Right lung (tissue), 5 donors: ENCODE data around the gene PDIA2. TPM values are rescaled to one million over a fixed set of nuclear protein-coding genes. Genes with fewer than 3 reads are reported as not detected.

ENCODE experiments used
- DNase-seq, 2 donors: peaks; one replicate each; pipeline ENCODE4 v3.0.0-alpha.2; 2013
- polyA plus RNA-seq, 5 donors: library from polyadenylated mRNA; unstranded; fragments of 120-200 nt; gene quantifications; one replicate each; pipeline versions ENCODE4 v1.2.1 to v1.2.3, GENCODE V29; 2013; ENCODE audit warnings: inconsistent platforms in 1 of 5, low replicate concordance in 1 of 5; ENCODE audit not compliant: insufficient read length in 5 of 5, insufficient read depth in 1 of 5

Gene PDIA2
- polyA plus RNA-seq, 5 donors, result 0.25 to 0.99 (median 0.49) TPM

DNA sequence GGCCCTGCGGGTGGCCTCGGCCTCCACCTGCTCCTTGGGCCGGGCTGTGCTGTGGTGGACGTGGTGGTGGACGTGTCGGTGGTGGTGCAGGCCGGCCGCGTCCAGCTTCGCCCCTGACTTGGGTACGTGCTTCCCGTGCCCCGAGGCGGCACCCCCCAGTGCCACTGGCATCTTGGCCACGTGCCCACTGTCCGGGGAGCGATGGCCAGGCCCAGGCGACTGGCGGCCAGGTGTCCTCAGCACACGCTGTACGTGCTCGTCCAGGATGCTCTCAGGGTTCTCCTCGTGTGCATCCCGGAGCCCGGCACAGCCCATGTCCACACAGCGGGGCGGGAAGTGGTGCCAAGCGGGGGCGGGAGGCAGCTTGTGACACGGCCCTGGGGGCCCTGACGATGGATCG lies 14.9 kb downstream of the PDIA2 start:
- DNase-seq, result no peak

DNA sequence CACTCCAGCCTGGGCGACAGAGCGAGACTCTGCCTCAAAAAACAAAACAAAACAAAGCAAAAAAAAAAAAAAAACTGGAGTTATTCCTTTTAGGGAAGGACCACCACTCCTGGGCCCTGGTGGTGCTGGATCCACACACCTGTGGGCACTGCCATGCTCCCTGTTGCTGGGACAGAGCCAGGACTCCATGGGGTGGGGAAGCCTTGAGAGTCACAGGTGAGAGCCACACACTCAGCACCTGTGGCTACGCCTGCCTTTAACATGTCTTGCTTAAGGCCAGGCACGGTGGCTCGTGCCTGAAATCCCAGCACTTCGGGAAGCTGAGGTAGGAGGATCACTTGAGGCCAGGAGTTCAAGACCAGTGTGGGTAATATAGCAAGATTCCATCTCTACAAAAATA lies 18.3 kb downstream of the PDIA2 start:
- DNase-seq, result no peak

DNA sequence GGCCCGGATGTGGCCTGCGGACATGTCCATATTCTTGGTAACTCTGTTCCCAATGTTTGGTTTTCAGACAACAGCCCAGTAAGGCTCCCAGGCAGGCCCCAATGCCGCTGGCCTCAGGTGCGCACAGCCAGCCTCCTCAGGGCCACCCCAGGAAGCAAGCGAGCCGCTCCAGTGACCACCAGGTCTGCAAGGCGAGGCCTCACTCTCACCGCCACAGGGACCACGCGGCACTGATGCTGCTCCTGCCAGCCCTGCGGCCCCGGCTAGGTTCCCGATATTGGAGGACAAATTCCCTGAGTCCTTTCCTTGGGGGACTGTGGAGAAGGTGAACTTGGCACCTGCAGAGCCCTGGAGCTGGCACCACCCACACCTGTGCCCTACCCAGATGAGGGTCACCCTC lies 19.0 kb downstream of the PDIA2 start:
- no peak for DNase-seq

DNA sequence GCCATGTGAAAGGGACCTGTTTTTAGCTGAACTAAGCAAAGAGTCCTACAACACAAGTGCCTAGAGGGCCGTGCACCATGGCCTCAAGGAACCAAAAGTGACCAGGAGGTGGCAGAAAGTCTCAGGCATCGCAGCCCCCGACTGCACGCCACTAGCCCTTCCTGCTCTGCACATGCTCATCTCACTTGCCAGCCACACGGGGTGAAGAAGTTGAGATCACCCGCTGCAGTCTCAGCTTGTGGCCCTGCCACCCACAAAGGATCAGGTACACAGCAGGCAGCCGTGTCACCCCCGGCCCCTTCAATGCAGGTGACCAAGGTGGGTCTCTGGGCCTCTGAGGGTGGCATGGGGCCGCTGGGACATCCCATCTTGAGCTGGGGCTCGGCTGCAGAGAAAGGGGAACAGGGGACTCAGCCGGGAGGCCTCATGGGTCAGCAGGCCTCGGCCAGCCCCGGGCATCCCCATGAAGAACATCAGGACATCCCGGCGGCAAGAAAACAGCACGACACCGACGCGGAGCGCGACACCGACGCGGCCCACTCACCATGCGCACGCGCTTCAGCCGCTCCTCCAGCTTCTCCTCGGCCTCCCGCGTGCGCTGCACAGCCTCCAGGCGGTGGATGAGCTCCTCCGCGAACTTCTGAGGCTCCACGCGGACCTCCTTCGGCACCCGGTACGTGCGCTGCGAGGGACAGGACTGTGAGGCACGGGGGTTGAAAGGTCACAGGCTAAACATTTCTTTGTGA lies 21.0 kb downstream of the PDIA2 start:
- DNase-seq, result no peak

DNA sequence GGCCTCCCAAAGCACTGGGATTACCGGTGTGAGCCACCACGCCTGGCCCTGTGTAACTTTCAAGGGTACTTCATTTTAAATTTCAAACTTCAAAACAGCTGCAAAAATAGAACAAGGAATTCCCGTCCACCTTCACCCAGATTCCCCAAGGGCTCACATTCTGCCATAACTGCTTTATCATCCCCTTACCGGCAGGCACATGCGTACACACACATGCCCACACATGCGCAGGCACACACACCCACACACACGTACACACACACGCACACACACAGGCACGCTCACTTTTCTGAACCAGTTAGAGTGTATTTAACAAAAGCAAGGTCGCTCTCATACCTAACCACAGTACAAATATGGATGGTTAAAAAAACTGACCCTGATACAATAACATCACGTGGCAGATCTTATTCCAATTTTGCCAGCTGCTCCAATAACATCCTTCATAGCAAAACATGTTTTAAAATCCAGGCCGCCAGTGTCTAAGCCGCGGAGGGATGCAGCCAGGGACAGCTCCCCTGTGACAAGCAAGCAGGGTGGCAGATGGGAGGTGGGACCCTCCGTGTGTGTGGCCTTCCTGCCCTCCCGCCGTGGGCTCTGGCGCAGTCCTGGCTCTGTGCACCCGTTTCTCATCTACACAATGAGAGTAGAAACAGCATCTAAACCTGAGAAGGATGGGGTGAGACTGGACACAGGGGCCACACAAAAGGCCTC lies 23.1 kb downstream of the PDIA2 start:
- no peak for DNase-seq

DNA sequence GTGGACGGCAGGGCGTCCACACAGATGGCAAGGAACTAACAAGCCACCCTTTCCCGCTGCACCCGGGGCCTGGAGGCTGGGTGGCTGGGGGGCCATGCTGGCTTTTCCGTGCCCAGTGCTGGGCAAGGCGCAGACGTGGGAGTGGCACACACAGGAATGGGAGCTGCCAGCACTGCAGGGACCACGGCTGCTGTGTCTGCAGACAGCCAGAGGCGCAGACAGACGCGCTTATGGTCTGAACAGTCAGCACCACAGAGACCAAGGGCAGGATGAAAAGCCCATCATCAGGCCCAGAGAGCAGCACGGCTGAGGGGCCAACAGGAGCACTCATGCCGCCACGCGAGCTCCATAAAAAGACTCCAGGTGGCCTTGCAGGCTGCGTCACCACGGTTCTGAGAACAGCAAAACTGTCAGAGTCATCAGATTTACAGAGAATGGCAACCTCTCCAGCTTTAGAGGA lies 24.0 kb downstream of the PDIA2 start:
- DNase-seq, result no peak

DNA sequence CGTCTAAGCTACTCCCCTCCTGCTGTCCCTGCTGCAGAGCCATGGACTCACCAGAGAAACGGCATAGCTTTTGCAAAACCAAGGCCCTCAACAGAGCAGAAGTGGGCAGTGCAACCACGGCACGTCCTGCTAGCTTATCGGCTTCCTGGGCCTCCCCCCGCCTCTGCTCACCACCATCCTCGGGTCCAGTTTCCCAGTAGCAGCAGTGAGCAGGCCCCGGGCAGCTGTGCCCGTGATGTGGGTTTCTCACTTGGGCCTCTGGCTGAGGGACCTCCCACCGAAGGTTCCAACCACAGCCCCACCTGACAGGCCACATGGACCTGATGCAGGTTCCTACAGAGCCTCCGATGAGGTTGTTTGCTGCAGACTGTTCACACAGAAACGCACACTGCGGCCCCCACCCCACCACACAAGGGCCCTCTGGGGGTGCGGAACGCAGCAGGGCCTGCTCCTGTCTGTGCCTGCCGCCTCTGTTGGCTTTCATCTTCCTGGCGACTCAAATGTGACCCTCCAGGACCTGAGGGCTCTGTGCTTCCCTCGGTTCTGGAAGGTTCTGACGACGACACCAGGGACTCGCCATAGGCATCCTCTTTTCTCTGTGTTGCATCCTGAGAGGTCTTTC lies 24.8 kb downstream of the PDIA2 start:
- DNase-seq, result no peak

DNA sequence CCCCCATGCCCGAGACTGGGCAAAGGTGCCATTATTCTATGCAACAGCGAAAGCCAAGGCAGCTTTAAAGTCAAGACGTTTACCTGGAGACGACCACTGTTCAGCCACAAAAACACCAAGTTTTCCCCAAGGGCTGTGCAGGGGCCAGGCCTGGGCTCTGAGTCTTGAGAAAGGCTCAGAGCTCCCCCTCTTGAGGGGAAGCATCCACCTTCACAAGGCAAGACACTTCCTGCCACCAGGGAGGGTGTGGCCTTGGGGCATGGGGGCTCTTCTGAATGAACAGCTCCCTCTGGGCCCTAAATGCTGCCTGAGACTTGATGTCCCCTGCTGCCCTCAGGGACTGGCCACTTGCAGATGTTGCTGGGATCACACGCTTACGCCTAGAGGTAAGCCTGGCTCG lies 26.5 kb downstream of the PDIA2 start:
- no peak for DNase-seq

DNA sequence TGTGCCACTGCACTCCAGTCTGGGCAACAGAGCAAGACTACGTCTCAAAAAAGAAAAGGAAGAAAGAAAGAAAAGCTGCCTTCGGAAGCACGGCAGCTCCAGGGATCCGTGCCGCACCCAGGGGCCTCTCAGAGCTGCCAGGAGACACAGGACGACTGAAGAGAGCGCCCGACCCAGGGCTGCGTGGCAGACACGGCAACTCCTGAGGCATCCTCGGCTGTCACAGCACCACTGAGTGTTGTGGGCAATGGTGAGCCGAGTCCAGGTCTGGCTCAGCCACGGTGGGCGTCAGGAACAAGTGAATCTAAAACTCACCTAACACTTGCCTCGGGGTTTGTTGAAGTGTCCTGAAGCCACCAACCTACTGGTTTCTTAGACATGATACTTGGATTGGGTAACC lies 28.8 kb downstream of the PDIA2 start:
- no peak for DNase-seq

DNA sequence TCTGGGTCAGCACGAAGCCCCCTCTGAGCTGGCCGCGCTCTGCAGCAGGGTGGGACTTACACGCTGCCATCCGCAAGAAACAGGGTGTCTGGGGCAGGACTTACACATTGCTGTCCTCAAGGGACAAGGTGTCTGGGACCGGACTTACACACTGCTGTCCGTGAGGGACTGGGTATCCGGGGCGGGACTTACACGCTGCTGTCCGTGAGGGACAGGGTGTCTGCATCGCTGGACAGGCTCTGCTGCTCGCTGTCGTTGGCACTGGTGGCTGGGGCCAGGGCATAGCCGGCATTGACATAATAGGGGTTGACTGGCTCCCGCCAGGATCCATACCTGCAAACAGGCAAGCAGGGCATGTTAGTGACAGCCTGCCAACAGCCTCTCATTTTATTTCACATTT lies 31.4 kb downstream of the PDIA2 start:
- DNase-seq, result no peak

DNA sequence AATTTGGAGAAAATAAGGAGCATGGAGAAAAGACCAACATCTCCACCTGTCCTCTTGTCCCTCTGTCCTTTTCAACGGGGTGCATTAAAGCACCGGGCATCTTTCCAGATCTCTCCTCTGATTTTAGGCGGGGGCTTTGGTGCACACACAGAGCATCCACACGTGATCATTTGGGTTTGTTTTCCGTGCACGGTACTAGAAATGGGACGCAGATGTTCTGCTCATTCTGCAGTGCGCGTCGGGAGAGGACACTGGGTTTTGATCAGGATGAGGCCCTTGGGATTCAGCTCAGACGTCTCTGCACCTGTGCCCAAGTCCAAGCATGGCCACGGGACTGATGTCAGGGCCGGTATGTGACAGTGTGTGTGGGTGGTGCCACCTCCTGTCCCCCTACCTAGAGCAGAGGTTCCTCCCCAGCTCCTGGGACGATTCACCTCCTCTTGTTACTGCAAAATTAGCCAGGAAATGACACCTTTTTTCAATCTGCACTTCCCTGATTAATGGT lies 31.9 kb downstream of the PDIA2 start:
- DNase-seq, result no peak

DNA sequence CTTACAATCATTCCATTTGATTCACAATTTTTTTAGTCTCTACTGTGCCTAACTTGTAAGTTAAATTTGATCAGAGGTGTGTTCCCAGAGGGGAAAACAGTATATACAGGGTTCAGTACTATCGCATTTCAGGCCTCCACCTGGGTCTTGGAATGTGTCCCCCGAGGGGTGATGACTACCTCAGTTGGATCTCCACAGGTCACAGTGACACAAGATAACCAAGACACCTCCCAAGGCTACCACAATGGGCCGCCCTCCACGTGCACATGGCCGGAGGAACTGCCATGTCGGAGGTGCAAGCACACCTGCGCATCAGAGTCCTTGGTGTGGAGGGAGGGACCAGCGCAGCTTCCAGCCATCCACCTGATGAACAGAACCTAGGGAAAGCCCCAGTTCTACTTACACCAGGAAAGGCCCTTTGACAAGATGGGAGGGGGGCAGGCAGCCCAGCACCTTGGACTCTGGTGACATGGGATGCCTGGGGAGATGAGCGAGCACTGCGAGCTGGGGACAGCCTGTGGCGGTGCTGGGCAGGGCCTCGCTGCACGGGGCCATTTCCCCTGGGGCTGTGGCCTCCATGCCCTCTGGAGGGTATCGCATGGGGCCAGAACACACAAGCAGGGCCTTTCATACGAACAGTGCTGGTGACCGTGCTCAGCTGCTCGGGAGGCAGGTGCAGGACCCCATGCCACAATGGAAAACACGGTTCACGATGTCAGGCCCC lies 33.9 kb downstream of the PDIA2 start:
- DNase-seq, result no peak

DNA sequence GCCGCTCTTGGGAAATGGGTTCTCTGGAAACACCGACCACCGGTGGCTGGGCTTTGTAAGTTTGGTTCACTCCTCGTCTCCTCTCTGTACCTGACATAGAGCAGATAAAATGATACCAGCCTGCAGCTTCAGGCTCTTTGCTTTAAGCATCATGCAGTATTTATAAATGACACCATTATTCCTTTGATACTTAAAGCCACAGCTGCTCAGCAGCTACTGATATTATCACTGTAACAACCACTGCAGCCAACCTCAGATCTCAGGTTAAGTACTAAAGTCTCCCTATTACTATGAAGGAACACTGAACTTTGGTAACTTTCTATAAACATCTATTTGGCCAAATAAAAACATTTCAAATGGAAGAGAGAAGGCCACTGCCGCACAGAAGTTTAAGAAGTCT lies 34.6 kb downstream of the PDIA2 start:
- no peak for DNase-seq

DNA sequence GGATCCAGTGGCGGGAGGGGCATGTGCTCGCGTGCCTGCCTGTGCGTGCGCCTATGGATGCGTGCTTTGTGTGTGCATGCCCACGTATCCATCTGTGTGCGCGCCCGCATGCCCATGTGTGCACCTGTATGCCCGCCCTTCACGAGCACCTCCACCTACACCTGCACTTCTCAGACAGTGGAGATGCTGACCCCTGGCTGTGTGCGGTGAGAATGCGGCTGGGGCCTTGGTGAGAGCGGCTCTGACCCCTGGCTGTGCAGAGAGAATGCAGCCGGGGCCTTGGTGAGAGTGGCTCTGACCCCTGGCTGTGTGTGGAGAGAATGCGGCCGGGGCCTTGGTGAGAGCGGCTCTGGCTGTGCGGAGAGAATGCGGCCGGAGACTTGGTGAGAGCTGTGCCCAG lies 35.7 kb downstream of the PDIA2 start:
- no peak for DNase-seq

DNA sequence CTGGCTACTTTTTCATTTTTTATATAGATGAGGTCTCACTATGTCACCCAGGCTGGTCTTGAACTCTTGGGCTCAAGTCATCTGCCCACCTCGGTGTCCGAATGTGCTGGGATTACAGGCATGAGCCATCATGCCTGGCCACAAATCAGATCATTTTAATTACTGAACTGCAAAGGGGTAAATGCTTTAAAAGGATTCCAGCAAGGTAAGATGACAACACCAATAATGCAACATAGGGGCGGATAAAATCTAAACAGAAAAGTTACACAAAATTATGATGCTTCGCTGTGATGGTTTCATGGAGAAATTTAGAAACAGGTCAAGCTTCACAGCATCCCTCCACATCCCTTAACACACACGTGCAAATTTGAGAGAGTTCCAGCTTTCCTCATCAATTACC lies 37.2 kb downstream of the PDIA2 start:
- no peak for DNase-seq

DNA sequence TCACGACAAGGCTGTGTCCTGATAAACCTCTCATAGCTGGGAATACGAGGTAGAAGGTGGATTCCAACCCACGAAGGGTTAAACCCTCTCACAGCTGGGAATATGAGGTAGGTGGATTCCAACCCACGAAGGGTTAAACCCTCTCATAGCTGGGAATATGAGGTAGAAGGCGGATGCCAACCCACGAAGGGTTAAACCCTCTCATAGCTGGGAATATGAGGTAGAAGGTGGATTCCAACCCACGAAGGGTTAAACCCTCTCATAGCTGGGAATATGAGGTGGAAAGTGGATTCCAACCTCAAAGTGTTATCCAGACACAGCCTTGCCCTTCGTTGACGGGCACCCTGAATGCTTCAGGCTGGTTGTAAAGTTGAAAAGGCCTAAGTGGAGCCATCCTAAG lies 38.6 kb downstream of the PDIA2 start:
- no peak for DNase-seq

DNA sequence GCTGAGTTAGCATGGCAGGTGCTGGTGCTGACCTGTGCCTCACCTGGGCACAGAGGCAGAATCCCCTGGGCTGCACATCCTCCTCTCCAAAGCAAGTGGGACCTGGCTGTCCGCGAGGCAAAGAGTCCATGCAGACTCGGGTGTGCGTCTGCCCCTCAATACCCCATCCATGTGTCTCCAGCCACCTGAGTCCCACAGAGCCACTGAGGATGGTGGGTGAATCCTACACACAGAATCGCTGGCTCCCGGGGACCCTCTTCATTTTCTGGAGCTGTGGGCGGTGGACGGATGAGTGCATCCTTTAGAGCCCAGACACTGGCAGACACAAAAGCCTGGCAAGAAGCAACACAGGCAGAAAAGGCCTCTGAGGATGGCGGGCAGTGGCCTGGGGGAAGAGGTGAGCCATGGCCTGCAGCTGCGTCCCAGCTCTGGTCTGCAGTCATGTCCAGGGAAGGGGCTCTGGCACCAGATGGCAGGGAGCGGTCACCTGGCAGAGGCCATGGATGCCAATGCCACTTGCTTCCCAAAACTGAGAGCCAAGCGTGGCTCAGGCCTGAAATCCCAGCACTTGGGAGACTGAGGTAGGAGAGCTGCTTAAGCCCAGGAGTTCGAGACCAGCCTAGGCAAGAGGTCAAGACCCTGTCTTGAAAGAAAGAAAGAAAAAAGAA lies 39.6 kb downstream of the PDIA2 start:
- DNase-seq, result no peak

DNA sequence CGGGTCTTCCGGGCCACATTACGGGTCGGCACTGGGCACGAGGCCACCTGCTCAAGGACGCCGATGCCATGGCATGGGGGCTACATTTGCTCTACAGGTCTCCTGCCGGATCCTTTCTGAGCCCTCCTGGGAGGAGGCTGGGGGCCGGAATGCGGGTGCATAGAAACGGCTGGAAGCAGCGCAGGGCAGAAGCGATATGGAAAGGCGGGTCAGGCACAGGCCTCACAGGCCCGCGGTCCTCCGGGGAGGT lies 41.2 kb downstream of the PDIA2 start:
- no peak for DNase-seq

DNA sequence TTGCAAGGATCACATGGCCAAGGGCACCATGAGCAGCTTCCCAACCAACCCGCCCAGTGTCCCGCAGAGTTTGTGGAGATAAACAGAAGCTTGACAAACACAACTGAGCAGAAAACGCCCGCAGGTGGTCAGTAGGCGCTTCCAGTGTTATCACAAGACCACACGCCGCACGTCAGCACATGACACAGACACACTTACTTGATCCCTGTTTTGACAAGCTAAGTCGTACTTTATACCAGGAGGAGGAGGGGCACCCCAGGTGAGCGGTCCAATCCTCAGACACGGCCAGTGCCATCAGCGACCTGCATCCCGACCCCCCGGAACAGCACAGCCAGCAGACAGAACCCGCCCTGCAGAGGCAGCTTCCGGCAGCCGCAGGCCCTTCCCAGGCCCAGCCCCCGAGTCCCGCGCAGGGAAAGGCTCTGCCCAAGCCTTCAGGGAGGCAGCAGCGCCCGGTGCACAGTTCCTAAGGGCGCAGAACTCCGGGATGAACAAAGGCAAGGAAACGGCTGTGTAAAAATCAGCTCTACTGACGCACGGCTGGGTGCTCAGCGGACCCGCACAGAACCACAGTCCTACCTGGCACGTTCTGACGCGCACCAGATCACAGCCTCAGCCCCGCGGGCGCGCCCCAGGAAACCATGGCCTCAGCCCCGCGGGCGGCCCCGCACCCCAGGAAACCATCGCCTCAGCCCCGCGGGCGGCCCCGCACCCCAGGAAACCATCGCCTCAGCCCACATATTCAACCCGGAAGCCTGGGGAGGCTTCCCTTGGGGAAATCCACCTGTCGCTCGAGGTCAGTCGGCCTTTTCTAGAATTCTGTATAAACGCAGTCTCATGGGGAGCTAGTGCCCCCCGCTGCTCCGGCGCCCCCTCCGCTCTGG lies 41.7 kb downstream of the PDIA2 start:
- no peak for DNase-seq

DNA sequence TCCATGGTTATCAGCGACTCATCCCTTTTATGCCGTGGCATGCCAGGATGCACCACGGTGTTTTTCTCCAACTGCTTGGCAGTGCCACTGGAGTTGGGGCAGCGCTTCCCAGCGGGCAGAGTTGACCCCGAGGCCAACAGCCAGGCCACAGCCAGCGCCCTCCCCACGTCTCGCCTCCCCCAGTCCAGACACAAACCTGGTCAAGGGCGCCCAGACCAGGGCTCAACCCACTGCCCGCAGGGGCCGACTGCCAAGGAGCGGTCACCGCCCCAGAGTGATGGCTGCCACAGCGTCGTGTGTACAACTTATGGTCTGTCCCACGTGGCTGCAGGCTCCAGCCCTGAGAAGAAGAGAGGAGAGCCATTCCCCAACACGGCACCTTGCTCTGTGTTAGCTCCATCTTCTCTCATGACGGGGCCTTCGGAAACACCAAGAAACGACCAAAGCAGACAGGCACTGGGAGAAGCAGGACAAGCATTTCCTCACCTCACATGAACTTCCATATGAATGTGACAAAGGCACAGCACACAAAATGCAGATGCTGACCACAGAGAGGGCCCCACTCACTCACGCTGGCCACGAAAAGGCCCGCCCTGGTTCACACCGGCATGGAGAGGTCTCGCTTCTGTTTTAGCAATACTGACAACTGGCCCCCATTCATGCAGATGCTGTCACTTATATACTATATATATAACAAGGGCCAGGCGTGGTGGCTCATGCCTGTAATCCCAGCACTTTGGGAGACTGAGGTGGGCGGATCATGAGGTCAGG lies 42.6 kb downstream of the PDIA2 start:
- no peak for DNase-seq
